Left kidney (tissue), 2 donors: ENCODE measurements around the gene TCN2. TPM values are rescaled to one million over a fixed set of nuclear protein-coding genes. Genes with fewer than 3 reads are reported as not detected.
A peak's percentile ranks its signal among the peaks of the same experiment; 100 is the strongest.
"Not testable (repeated sequence)": the region's sequence is repeated elsewhere in the genome, so short reads cannot be mapped to it uniquely, and the experiment has no call there.

Experiments used
- DNase-seq: peaks from one replicate; pipeline ENCODE4 v3.0.0-alpha.2; 2013
- polyA plus RNA-seq: library from polyadenylated mRNA; unstranded; fragments of 120-200 nt; gene quantifications from one replicate; pipeline ENCODE4 v1.2.1, GENCODE V29; 2013; ENCODE audit not compliant: insufficient read length

TCN2 gene
- polyA plus RNA-seq, 1 donor: 65.2 TPM

- DNase-seq: no peak
Observed at GRCh38 chr22:30646518-30647160, 39.7 kb downstream of the TCN2 start.

GRCh38 chr22:30647536-30647935, 40.6 kb downstream of the TCN2 start:
- DNase-seq: no peak

- DNase-seq: no peak
Observed at GRCh38 chr22:30648825-30649224, 41.9 kb downstream of the TCN2 start.

- DNase-seq: no peak
Observed at GRCh38 chr22:30649430-30650007, 42.5 kb downstream of the TCN2 start.

- no peak for DNase-seq
Observed at GRCh38 chr22:30650508-30651116, 43.6 kb downstream of the TCN2 start.

- no peak for DNase-seq
Observed at GRCh38 chr22:30652852-30653251, 45.9 kb downstream of the TCN2 start.

- no peak for DNase-seq
Observed at GRCh38 chr22:30654361-30654760, 47.4 kb downstream of the TCN2 start.

GRCh38 chr22:30655532-30655931, 48.6 kb downstream of the TCN2 start:
- no peak for DNase-seq

GRCh38 chr22:30662040-30662439, 55.1 kb downstream of the TCN2 start:
- no peak for DNase-seq

GRCh38 chr22:30664798-30665197, 57.8 kb downstream of the TCN2 start:
- DNase-seq: no peak

GRCh38 chr22:30665266-30665665, 58.3 kb downstream of the TCN2 start:
- no peak for DNase-seq

GRCh38 chr22:30665786-30666185, 58.8 kb downstream of the TCN2 start:
- DNase-seq: no peak

- no peak for DNase-seq
Observed at GRCh38 chr22:30667107-30667493, 60.1 kb downstream of the TCN2 start.

GRCh38 chr22:30667494-30668385, 60.8 kb downstream of the TCN2 start, which contains the start of gene DUSP18:
Gene DUSP18 (minus strand): TSS chr22:30667875. CDS start chr22:30664003, 3,872 bp downstream.
- DNase-seq: peak; percentile 92

GRCh38 chr22:30668386-30668710, 61.4 kb downstream of the TCN2 start:
- DNase-seq: no peak

- no peak for DNase-seq
Observed at GRCh38 chr22:30671071-30671470, 64.1 kb downstream of the TCN2 start.

GRCh38 chr22:30673136-30673535, 66.2 kb downstream of the TCN2 start:
- no peak for DNase-seq

GRCh38 chr22:30674482-30674881, 67.5 kb downstream of the TCN2 start:
- DNase-seq: no peak

- no peak for DNase-seq
Observed at GRCh38 chr22:30675436-30675835, 68.5 kb downstream of the TCN2 start.

- DNase-seq: not testable (repeated sequence)
Observed at GRCh38 chr22:30676565-30676964, 69.6 kb downstream of the TCN2 start.
